Smooth muscle cell (in vitro differentiated cells): ENCODE data around the gene SPINT2. TPM values are rescaled to one million over a fixed set of nuclear protein-coding genes. Genes with fewer than 3 reads are reported as not detected.

Experiments
- DNase-seq: peaks from one replicate; lab custom pipeline; 2025; ENCODE audit not compliant: unreplicated experiment; lab: John Stamatoyannopoulos, UW
- H2AFZ ChIP-seq: fragments of 200-600 bp; sonication (generic); 2 replicates; pipeline ENCODE4 v1.6.0; 2016; ENCODE audit warnings: antibody characterized with exemption, low read depth, mild to moderate bottlenecking
- H3F3A ChIP-seq: fragments of 200-600 bp; sonication (generic); 2 replicates; pipeline ENCODE4 v1.6.0; 2017; ENCODE audit warnings: antibody characterized with exemption, low read depth
- H3K27ac ChIP-seq: fragments of 200-600 bp; sonication (generic); 2 replicates; pipeline ENCODE4 v1.5.1; 2016; ENCODE audit warnings: low read depth, mild to moderate bottlenecking
- H3K27me3 ChIP-seq: fragments of 200-600 bp; sonication (generic); 2 replicates; pipeline ENCODE4 v1.6.1; 2016; ENCODE audit warnings: low read depth, mild to moderate bottlenecking
- H3K36me3 ChIP-seq: fragments of 200-600 bp; sonication (generic); 2 replicates; pipeline ENCODE4 v1.5.1; 2016; ENCODE audit warnings: low read depth
- H3K4me1 ChIP-seq: fragments of 200-600 bp; sonication (generic); 2 replicates; pipeline ENCODE4 v1.5.1; 2016; ENCODE audit warnings: low read depth
- H3K4me2 ChIP-seq: fragments of 200-600 bp; sonication (generic); 2 replicates; pipeline ENCODE4 v1.6.0; 2016; ENCODE audit warnings: mild to moderate bottlenecking
- H3K4me3 ChIP-seq: fragments of 200-600 bp; sonication (generic); 2 replicates; pipeline ENCODE4 v1.5.1; 2016; ENCODE audit warnings: mild to moderate bottlenecking
- H3K79me2 ChIP-seq: fragments of 200-600 bp; sonication (generic); 2 replicates; pipeline ENCODE4 v1.6.0; 2016; ENCODE audit warnings: low read depth, mild to moderate bottlenecking
- H3K9ac ChIP-seq: fragments of 200-600 bp; sonication (generic); 2 replicates; pipeline ENCODE4 v1.6.0; 2016; ENCODE audit warnings: low read depth
- H3K9me3 ChIP-seq: fragments of 200-600 bp; sonication (generic); replicated peaks from 2 replicates; pipeline ENCODE4 v1.5.1; 2016; ENCODE audit warnings: low read depth
- H4K20me1 ChIP-seq: fragments of 200-600 bp; sonication (generic); 2 replicates; pipeline ENCODE4 v1.6.0; 2016; ENCODE audit warnings: low read depth
- WGBS: methylation state at CpG from one replicate; pipeline ENCODE4 v1.1.7; 2016; ENCODE audit warnings: low lambda C conversion rate; 5-methylcytosine and 5-hydroxymethylcytosine counted together
- polyA plus RNA-seq: library from polyadenylated mRNA; unstranded; fragments of >200 nt; fragmentation: Nextera tagmentation; extraction: Ambion mirVana; gene quantifications from 2 replicates; pipeline ENCODE4 v1.2.1, GENCODE V29; 2016
- total RNA-seq: library from RNA; depleted of rRNA; stranded (reverse); fragments of >200 nt; gene quantifications from 2 replicates; pipeline ENCODE4 v1.2.3, GENCODE V29; 2014
- TF ChIP-seq, protein P1 (sequence below): fragments of 200-600 bp; sonication (generic); IDR thresholded peaks from 2 replicates; pipeline ENCODE4 v1.5.1; 2017; ENCODE audit warnings: borderline replicate concordance, mild to moderate bottlenecking, antibody characterized with exemption; ENCODE audit not compliant: insufficient read depth, poor library complexity, severe bottlenecking

SPINT2 gene
- total and polyA plus RNA-seq, 2 experiments from 2014 or later: 153 to 201 TPM

- H3K79me2 ChIP-seq: peaks cover 44% of the 10 kb centered on the region
- no peak for DNase-seq
- H3K9ac ChIP-seq: no peak overlapping the region
- 77% methylated on average over 7 of the region's 7 CpGs for WGBS
- H3K4me1 ChIP-seq: peaks cover 9% of the 10 kb centered on the region
- H3K4me3 ChIP-seq: no peak overlapping the region
- H3K4me2 ChIP-seq: peak overlapping the region; percentile 48
- peak overlapping the region; percentile 75 for H3K27ac ChIP-seq
- H3K36me3 ChIP-seq: no peaks in the 10 kb centered on the region
- no peak overlapping the region for H2AFZ ChIP-seq
- H4K20me1 ChIP-seq: peaks cover 54% of the 10 kb centered on the region
- H3F3A ChIP-seq: peaks cover 26% of the 10 kb centered on the region
- H3K9me3 ChIP-seq: no peaks in the 10 kb centered on the region
- no peaks in the 10 kb centered on the region for H3K27me3 ChIP-seq
- TF ChIP-seq, protein P1, sequence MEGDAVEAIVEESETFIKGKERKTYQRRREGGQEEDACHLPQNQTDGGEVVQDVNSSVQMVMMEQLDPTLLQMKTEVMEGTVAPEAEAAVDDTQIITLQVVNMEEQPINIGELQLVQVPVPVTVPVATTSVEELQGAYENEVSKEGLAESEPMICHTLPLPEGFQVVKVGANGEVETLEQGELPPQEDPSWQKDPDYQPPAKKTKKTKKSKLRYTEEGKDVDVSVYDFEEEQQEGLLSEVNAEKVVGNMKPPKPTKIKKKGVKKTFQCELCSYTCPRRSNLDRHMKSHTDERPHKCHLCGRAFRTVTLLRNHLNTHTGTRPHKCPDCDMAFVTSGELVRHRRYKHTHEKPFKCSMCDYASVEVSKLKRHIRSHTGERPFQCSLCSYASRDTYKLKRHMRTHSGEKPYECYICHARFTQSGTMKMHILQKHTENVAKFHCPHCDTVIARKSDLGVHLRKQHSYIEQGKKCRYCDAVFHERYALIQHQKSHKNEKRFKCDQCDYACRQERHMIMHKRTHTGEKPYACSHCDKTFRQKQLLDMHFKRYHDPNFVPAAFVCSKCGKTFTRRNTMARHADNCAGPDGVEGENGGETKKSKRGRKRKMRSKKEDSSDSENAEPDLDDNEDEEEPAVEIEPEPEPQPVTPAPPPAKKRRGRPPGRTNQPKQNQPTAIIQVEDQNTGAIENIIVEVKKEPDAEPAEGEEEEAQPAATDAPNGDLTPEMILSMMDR: no peak
Measured at GRCh38 chr19:38276942-38277517, 12.7 kb downstream of the SPINT2 start.

- no peak for DNase-seq
- H3K9ac ChIP-seq: no peak overlapping the region
- peaks cover 54% of the 10 kb centered on the region for H4K20me1 ChIP-seq
- peak overlapping the region; percentile 48 for H3K4me2 ChIP-seq
- no peaks in the 10 kb centered on the region for H3K9me3 ChIP-seq
- H3F3A ChIP-seq: peaks cover 26% of the 10 kb centered on the region
- peaks cover 44% of the 10 kb centered on the region for H3K79me2 ChIP-seq
- peak overlapping the region; percentile 75 for H3K27ac ChIP-seq
- 25% methylated on average over 5 of the region's 5 CpGs for WGBS
- H2AFZ ChIP-seq: no peak overlapping the region
- TF ChIP-seq, protein P1: no peak
- no peaks in the 10 kb centered on the region for H3K27me3 ChIP-seq
- H3K4me1 ChIP-seq: peaks cover 9% of the 10 kb centered on the region
- no peaks in the 10 kb centered on the region for H3K36me3 ChIP-seq
- no peak overlapping the region for H3K4me3 ChIP-seq
Measured at GRCh38 chr19:38277549-38277948, 13.2 kb downstream of the SPINT2 start.

- Histone ChIP-seq H3K4me1 (peaks cover 9% of the 10 kb centered on the region), H4K20me1 (peaks cover 52% of the 10 kb centered on the region), H3K27ac (peak overlapping the region; percentile 75), H3K36me3 (no peaks in the 10 kb centered on the region), H3F3A (peaks cover 26% of the 10 kb centered on the region), H3K4me3 (no peak overlapping the region), H2AFZ (no peak overlapping the region), H3K27me3 (no peaks in the 10 kb centered on the region), H3K4me2 (peak overlapping the region; percentile 48), H3K9me3 (no peaks in the 10 kb centered on the region), H3K9ac (no peak overlapping the region), H3K79me2 (peaks cover 40% of the 10 kb centered on the region)
- no peak for DNase-seq
- TF ChIP-seq, protein P1: no peak
- 47% methylated on average over 9 of the region's 9 CpGs for WGBS
Measured at GRCh38 chr19:38277969-38278680, 13.8 kb downstream of the SPINT2 start.
